COLO829 (cell line): ENCODE data around the gene CATSPERD.
"Not testable (repeated sequence)": the region's sequence is repeated elsewhere in the genome, so short reads cannot be mapped to it uniquely, and the experiment has no call there.

Experiments used
- DNase-seq: peaks from one replicate; pipeline ENCODE4 v3.0.0; 2012; ENCODE audit warnings: low spot score

Gene CATSPERD

GRCh38 chr19:5697022-5697889 lies 23.2 kb upstream of the CATSPERD start:
- no peak for DNase-seq

- no peak for DNase-seq
Observed at GRCh38 chr19:5697890-5698634, 22.4 kb upstream of the CATSPERD start.

- DNase-seq, result no peak
Observed at GRCh38 chr19:5698635-5699422, 21.6 kb upstream of the CATSPERD start.

GRCh38 chr19:5700455-5701092 lies 19.9 kb upstream of the CATSPERD start:
- no peak for DNase-seq

GRCh38 chr19:5702053-5702410 lies 18.4 kb upstream of the CATSPERD start:
- DNase-seq, result not testable (repeated sequence)

- DNase-seq, result no peak
Observed at GRCh38 chr19:5703819-5704818, 16.3 kb upstream of the CATSPERD start.

GRCh38 chr19:5705552-5705951 lies 14.9 kb upstream of the CATSPERD start:
- DNase-seq, result no peak

DNA sequence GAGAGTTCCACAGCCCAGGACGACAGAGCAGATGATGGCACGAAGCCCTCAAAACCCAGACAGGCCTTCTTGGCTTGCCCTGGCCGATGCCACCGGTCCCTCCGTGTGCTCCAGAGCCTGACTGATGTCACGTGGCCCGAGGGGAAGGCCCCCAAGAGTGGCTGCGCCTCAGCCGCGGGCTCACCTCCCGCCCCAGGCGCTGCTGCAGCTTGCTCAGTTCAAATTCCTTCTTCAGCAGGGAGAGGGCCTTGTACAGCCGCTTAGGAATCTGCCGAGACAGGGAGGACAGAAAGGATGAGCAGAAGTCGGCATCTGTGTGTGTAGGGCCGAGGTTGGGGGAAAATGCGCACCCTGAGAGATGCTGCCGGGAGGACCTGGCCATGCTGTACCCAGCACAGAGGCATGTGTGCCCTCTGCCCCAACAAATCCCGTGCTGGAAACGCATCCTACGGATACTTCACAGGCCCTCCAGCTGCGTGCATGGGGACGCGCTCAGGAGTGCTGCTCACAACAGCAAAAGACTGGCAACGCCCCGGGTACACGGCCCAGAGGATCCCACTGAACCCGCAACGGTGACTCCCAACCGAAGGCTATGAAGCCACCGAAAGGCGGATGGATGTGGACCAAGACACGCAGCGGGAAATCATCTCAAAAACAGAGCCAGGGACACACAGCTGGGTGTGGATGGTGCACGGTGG lies 13.4 kb upstream of the CATSPERD start:
- DNase-seq, result no peak

- no peak for DNase-seq
Observed at GRCh38 chr19:5707576-5708575, 12.6 kb upstream of the CATSPERD start.

GRCh38 chr19:5711025-5711424 lies 9.4 kb upstream of the CATSPERD start:
- DNase-seq, result no peak

GRCh38 chr19:5711713-5712161 lies 8.7 kb upstream of the CATSPERD start:
- DNase-seq, result no peak

DNA sequence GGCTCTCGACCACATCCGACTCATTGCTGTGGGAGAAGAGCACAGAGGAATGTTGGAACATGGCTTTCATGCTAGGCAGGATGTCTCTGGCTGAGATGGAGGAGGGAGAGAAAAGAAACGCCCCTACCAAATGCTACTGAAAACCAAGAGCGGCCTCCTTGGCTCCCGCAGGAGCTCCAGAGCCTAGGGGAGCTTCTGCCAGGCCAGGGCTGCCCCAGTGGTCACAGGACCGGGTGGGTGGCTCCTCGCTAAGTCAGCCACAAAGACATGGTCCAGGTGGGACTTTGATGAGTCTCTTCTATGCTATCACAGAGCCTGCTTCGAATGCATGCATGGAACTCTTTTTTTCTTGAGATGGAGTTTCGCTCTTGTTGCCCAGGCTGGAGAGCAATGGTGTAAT lies 7.2 kb upstream of the CATSPERD start:
- DNase-seq, result no peak

DNA sequence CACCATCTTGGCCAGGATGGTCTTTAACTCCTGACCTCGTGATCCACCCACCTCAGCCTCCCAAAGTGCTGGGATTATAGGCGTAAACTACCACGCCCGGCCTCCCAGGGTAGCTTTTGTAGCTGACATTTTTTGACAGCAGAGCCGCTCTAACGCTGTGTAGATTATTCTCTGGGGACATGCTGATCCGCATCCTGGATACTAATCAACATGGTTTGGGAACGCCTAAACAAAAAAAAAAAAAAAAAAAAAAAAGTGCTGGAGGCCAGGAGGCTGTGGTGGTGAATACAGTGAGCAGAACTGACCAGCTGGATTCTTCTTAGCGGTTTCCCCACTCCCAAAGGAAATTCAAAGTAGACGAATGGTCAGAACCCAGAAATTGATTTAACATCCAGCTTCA lies 5.6 kb upstream of the CATSPERD start:
- no peak for DNase-seq

DNA sequence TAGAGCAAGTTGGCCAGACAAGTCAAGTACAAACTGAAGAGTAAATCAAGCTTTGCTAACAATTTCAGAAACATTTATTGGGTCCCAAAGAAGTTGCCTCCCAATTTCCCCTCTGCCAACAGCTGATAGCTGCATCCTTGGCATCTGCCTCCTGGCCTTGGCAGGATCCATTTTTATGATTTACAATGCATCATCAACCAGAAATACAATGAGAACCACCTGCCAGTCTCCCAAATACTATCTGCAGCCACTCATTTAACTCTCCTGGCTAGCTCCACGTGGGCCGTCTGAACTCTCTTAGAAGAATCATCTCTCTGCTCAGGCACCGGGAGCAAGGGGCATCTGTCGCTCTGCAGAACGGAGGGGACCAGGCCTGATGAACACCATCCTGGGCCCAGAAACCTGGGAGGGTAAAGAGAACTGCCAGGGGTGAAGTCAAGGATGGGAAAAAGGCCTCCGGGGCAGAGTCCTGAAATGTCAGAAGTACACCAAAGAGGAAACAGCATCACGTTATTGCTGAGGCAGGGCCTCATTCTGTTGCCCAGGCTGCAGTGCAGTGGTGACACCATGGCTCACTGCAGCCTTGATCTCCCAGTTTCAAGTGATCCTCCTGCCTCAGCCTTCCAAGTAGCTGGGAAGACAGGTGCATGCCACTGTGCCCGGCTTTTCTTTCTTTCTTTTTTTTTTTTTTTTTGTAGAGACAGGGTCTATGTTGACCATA lies 3.1 kb upstream of the CATSPERD start:
- DNase-seq, result no peak

DNA sequence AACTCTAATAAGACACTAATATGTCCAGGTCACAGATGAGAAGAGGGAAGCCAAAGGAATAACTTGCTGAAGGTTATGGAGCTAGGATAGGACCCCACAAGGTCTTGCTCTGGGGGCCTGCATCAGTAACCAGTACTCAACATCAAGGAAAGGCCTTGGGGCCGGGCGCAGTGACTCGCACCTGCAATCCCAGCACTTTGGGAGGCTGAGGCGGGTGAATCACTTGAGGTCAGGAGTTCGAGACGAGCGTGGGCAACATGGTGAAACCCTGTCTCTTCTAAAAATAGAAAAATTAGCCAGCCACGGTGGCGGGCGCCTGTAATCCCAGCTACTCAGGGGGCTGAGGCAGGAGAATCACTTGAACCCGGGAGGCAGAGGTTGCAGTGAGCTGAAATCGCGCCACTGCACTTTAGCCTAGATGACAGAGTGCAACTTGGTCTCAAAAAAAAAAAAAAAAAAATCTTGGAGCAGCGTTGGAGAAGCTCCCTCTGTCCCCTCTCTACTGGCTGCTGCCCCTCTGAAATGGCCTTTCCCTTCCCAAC lies 2.3 kb upstream of the CATSPERD start:
- no peak for DNase-seq

- peak; percentile 42 for DNase-seq
Observed at GRCh38 chr19:5718579-5719273, 1.7 kb upstream of the CATSPERD start.

- peak; percentile 13 for DNase-seq
Observed at GRCh38 chr19:5719274-5719960, 1.0 kb upstream of the CATSPERD start.
